Esophagus muscularis mucosa (tissue), 4 donors: ENCODE results near the gene APP.

ENCODE experiments used
- EP300 ChIP-seq: sonication (generic); formaldehyde crosslinking; IDR thresholded peaks from one replicate; pipeline ENCODE4 v1.6.1; 2017; ENCODE audit warnings: antibody characterized with exemption
- POLR2A ChIP-seq: fragments of 450-650 bp; IDR thresholded peaks from one replicate; pipeline ENCODE4 v1.6.1; 2017; ENCODE audit warnings: antibody characterized with exemption, moderate library complexity, mild to moderate bottlenecking, low read depth
- POLR2AphosphoS5 ChIP-seq, 2 donors: sonication (generic); formaldehyde crosslinking; IDR thresholded peaks; one replicate each; pipeline ENCODE4 v1.6.1; 2017; ENCODE audit warnings: antibody characterized with exemption in 2 of 2
- TF ChIP-seq, protein P1 (sequence below), 3 experiments: fragments of 200-600 bp in 2 of 3; fragments of 450-650 bp in 1 of 3; sonication (generic) in 2 of 3; IDR thresholded peaks; one replicate each; pipeline ENCODE4 v1.5.1; 2017 to 2019; ENCODE audit warnings: antibody characterized with exemption in 3 of 3, mild to moderate bottlenecking in 2 of 3, moderate library complexity in 1 of 3

DNA sequence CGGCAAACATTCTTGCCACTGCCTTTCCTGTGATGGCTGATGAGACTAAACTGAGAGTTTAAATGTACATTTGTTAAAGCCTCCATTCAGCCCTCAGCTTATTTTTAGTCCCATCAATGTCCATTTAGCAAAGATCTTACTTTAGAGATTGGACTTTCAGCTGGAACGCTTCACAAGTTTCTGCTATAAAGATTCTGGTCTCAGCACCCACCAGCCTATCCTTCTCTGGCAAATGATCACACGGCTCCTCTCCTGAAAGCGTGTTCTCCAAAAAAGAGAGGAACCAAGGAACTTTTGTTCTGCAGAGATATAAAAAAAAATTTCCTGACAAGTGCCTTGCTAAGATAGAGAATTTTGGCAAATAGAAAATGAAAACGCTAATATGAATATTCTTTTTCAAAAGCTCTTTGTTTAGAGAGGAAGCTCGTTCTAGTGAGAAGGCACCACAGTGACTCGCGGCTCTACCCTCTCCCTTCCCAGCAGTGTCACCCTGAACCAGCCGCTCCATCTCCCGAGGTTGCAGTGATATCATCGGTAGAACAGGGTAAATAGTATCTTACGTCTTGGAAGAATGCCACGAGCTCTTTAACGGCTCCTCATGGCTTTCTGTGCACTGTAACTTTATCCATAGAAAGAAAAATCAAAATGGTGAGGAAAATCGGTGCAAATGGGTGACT, 200.2 kb downstream of the APP start:
- TF ChIP-seq POLR2A, result no peak
- TF ChIP-seq, protein P1, sequence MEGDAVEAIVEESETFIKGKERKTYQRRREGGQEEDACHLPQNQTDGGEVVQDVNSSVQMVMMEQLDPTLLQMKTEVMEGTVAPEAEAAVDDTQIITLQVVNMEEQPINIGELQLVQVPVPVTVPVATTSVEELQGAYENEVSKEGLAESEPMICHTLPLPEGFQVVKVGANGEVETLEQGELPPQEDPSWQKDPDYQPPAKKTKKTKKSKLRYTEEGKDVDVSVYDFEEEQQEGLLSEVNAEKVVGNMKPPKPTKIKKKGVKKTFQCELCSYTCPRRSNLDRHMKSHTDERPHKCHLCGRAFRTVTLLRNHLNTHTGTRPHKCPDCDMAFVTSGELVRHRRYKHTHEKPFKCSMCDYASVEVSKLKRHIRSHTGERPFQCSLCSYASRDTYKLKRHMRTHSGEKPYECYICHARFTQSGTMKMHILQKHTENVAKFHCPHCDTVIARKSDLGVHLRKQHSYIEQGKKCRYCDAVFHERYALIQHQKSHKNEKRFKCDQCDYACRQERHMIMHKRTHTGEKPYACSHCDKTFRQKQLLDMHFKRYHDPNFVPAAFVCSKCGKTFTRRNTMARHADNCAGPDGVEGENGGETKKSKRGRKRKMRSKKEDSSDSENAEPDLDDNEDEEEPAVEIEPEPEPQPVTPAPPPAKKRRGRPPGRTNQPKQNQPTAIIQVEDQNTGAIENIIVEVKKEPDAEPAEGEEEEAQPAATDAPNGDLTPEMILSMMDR (IDR thresholded peaks at IDR 0.05), result no peak
- no peak for TF ChIP-seq POLR2AphosphoS5 (IDR thresholded peaks at IDR 0.05)
- TF ChIP-seq EP300, result no peak
